Prostate gland (tissue), 2 donors: ENCODE data around the gene MAP4K3. TPM values are rescaled to one million over a fixed set of nuclear protein-coding genes. Genes with fewer than 3 reads are reported as not detected.

Experiments used
- DNase-seq: peaks from one replicate; pipeline ENCODE4 v3.0.0-alpha.2; 2019; ENCODE audit warnings: low spot score
- H3K27ac ChIP-seq, 2 donors: fragments of 200-600 bp; sonication (generic); 2 replicates each; pipeline ENCODE4 v1.5.1; 2017 to 2019
- H3K27me3 ChIP-seq: fragments of 200-600 bp; sonication (generic); replicated peaks from 2 replicates; pipeline ENCODE4 v1.5.1; 2019; ENCODE audit not compliant: insufficient read depth
- H3K36me3 ChIP-seq, 2 donors: fragments of 200-600 bp; sonication (generic); 1 replicate in 1 of 2; 2 replicates in 1 of 2; pipeline versions ENCODE4 v1.5.1 to v1.8.1; 2017 to 2019
- H3K4me1 ChIP-seq: fragments of 200-600 bp; sonication (generic); replicated peaks from 2 replicates; pipeline ENCODE4 v1.5.1; 2019
- H3K4me3 ChIP-seq, 2 donors: fragments of 200-600 bp; sonication (generic); 2 replicates each; pipeline ENCODE4 v1.5.1; 2017 to 2019
- H3K9me3 ChIP-seq: fragments of 200-600 bp; sonication (generic); 2 replicates; pipeline ENCODE4 v1.5.1; 2017
- CTCF ChIP-seq, 4 experiments: fragments of 200-600 bp in 2 of 4; fragments of 450-650 bp in 2 of 4; sonication (generic) in 2 of 4; IDR thresholded peaks; 1 replicate in 3 of 4; 2 replicates in 1 of 4; pipeline ENCODE4 v1.5.1; 2016 to 2019; ENCODE audit warnings: antibody characterized with exemption in 4 of 4, mild to moderate bottlenecking in 2 of 4, moderate library complexity in 2 of 4
- POLR2A ChIP-seq: fragments of 450-650 bp; IDR thresholded peaks from one replicate; pipeline ENCODE4 v1.6.1; 2016; ENCODE audit warnings: antibody characterized with exemption, mild to moderate bottlenecking
- POLR2AphosphoS5 ChIP-seq: sonication (generic); formaldehyde crosslinking; IDR thresholded peaks from one replicate; pipeline ENCODE4 v1.6.1; 2017; ENCODE audit warnings: antibody characterized with exemption
- WGBS: methylation state at CpG from one replicate; pipeline ENCODE4 v1.1.5; 2018; 5-methylcytosine and 5-hydroxymethylcytosine counted together
- intact Hi-C: fragments of 100-400 bp; cut with DNase I; formaldehyde crosslinking; loops from one replicate; pipeline ENCODE4 v1.14.2; 2022
- total RNA-seq, 2 donors: library from RNA; depleted of rRNA; stranded (reverse); fragments of >200 nt; gene quantifications; one replicate each; pipeline ENCODE4 v1.1.0, GENCODE V29; 2016

Gene MAP4K3
- 10 to 100 TPM; 34.3 to 41.8 TPM for total RNA-seq

GRCh38 chr2:39436592-39437521 lies at the start of gene MAP4K3:
MAP4K3 (minus strand) TSS chr2:39437285; CDS start chr2:39436987, 298 bp downstream.
- peaks cover 6% of the 10 kb centered on the region for H3K4me1 ChIP-seq
- TF ChIP-seq POLR2A: peak; percentile 89
- no peak for TF ChIP-seq CTCF (IDR thresholded peaks at IDR 0.05)
- peak; percentile 70 for TF ChIP-seq POLR2AphosphoS5

GRCh38 chr2:39486071-39486470 lies 49.0 kb upstream of the MAP4K3 start:
- intact Hi-C loops: no loop called here
- WGBS: 87% methylated on average over 2 of the region's 2 CpGs
- DNase-seq: no peak
- no peak for TF ChIP-seq POLR2AphosphoS5
- no peak for TF ChIP-seq CTCF (IDR thresholded peaks at IDR 0.05)
- TF ChIP-seq POLR2A: no peak
- no peaks in the 10 kb centered on the region for H3K4me1 ChIP-seq
- no peaks in the 10 kb centered on the region for H3K27me3 ChIP-seq
- no peaks in the 10 kb centered on the region for H3K36me3 ChIP-seq
- no peaks in the 10 kb centered on the region for H3K9me3 ChIP-seq
- H3K27ac ChIP-seq: no peak overlapping the region
- no peak overlapping the region for H3K4me3 ChIP-seq

More at GRCh38 chr2:39436592-39437521, at the start of gene MAP4K3:
- H3K27ac ChIP-seq: peak within 1 kb of the TSS; percentile 94 to 98
- peak within 1 kb of the TSS; percentile 79 to 94 for H3K4me3 ChIP-seq
- no peaks in the 10 kb centered on the region for H3K27me3 ChIP-seq
- under 1% methylated on average over 88 of the region's 109 CpGs for WGBS
- DNase-seq: peak; percentile 92
- intact Hi-C loops: loop anchor here (5.0 kb wide), 2 partner anchors 50 to 80 kb away; no protein-coding TSS in a partner anchor
- no peaks in the 10 kb centered on the region for H3K36me3 ChIP-seq
- H3K9me3 ChIP-seq: no peaks in the 10 kb centered on the region

- Histone ChIP-seq H3K36me3 (no peaks in the 10 kb centered on the region), H3K4me1 (no peaks in the 10 kb centered on the region), H3K4me3 (no peak overlapping the region), H3K27ac (no peak overlapping the region), H3K9me3 (no peaks in the 10 kb centered on the region), H3K27me3 (no peaks in the 10 kb centered on the region)
- WGBS: 32% methylated on average over 3 of the region's 3 CpGs
- intact Hi-C loops: no loop called here
- DNase-seq: no peak
- TF ChIP-seq CTCF (IDR thresholded peaks at IDR 0.05) (no peak), POLR2AphosphoS5 (no peak), POLR2A (no peak)
Measured at GRCh38 chr2:39484620-39485495, 47.8 kb upstream of the MAP4K3 start.

GRCh38 chr2:39484206-39484605 lies 47.1 kb upstream of the MAP4K3 start:
- intact Hi-C loops: no loop called here
- no peak for DNase-seq
- Histone ChIP-seq H3K4me1 (no peaks in the 10 kb centered on the region), H3K27ac (no peak overlapping the region), H3K27me3 (no peaks in the 10 kb centered on the region), H3K36me3 (no peaks in the 10 kb centered on the region), H3K4me3 (no peak overlapping the region), H3K9me3 (no peaks in the 10 kb centered on the region)
- TF ChIP-seq POLR2A (no peak), POLR2AphosphoS5 (no peak), CTCF (IDR thresholded peaks at IDR 0.05) (no peak)
